Stimulated activated effector memory CD8-positive, alpha-beta T cell treated with anti-CD3 and anti-CD28 coated beads, Interleukin-12 subunit alpha, Interleukin-12 subunit beta, amount 100 ng/mL, for 72 hours (primary cell): Measurements from ENCODE around the gene SIGLEC11.
A peak's percentile ranks its signal among the peaks of the same experiment; 100 is the strongest.
"Not testable (repeated sequence)": the region's sequence is repeated elsewhere in the genome, so short reads cannot be mapped to it uniquely, and the experiment has no call there.

Experiments
- ATAC-seq: fragments of 150-1000 bp; cut with Tn5 transposase; 2 replicates; pipeline ENCODE4 v1.10.0; 2021
- DNase-seq, 2 donors: peaks; one replicate each; pipeline ENCODE4 v3.0.0; 2021 to 2022; ENCODE audit warnings: low spot score in 2 of 2
- H3K27ac Mint-ChIP-seq: one replicate; pipeline ENCODE4 v1.8.0; 2022; ENCODE audit warnings: mild to moderate bottlenecking, mixed read lengths
- H3K36me3 Mint-ChIP-seq: one replicate; pipeline ENCODE4 v1.8.0; 2022; ENCODE audit warnings: mild to moderate bottlenecking, mixed read lengths
- H3K4me1 Mint-ChIP-seq: one replicate; pipeline ENCODE4 v1.8.0; 2022; ENCODE audit warnings: mixed read lengths
- H3K4me3 Mint-ChIP-seq: one replicate; pipeline ENCODE4 v1.8.0; 2022; ENCODE audit warnings: mild to moderate bottlenecking, mixed read lengths
- H3K9me3 Mint-ChIP-seq: one replicate; pipeline ENCODE4 v1.8.0; 2022; ENCODE audit warnings: mixed read lengths

SIGLEC11 gene

DNA sequence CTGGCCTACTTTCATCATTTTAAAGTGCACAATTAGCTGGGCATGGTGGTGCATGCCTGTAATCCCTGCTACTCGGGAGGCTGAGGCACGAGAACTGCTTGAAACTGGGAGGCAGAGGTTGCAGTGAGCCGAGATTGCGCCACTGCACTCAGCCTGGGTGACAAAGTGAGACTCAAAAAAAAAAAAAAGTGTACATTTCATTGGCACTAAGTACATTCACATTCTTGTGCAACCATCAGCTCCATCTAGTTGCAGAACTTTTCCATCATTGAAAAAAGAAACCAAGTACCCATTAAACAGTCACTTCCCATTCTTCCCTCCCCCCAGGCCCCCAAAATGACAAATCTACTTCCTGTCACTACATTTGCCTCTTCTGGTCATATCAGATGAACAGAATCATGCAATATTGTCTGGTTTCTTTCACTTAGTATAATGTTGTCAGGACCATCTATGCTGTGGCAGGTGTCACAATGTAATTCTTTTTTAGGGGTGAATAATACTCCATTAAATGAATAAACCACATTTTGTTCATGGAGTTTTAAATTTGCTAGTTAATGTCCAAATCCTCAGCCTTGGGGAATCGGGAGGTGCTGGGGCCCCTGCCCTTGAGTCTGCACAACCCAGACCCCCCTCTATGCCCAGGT, 7.4 kb upstream of the SIGLEC11 start:
- Mint-ChIP-seq H3K4me1 (peaks cover 11% of the 10 kb centered on the region), H3K9me3 (no peaks in the 10 kb centered on the region), H3K27ac (no peak overlapping the region), H3K4me3 (no peak overlapping the region), H3K36me3 (peaks cover 2% of the 10 kb centered on the region)
- ATAC-seq (no peak), DNase-seq (no peak)

DNA sequence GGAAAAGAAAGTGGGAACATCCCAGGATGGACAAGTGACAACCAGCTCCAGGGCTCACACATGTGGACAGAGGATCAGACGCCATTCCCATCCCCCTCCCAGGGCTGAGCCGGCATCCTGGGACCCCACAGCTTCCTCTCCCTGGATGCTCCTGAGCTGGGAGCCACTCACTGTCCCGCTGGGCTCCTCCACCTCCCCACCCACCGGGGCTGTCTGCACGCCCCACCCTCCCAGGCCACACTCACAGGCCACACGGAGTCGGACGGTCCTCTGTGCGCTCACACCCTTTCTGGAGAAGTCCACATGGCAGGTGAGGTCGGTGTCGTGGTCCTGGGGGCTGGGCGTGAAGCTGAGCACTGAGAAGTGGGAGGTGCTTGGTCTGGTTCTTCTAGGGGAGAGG, 1.1 kb downstream of the SIGLEC11 start:
- H3K36me3 Mint-ChIP-seq, H3K27ac Mint-ChIP-seq: not testable (repeated sequence)
- ATAC-seq, result peak; percentile 13

DNA sequence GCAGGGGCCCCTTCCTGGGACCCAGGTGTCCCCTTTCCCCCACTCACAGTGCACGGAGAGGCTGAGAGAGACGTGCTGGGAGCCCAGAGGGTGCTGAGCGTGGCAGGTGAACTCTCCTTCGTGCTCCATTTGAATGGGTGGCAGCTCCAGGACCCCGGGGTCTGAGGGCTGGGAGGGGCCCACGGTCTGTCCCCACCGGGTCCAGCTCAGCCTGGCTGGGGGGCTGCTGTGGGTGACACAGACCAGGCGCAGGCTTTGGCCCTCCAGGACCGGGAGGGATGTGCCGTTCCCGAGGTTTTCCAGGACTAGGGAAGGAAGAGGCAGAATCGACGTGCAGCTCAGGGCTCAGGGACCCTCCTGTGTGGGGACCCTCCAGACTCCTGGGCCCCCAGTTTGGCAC, 2.4 kb downstream of the SIGLEC11 start:
- not testable (repeated sequence) for H3K9me3 Mint-ChIP-seq, H3K4me1 Mint-ChIP-seq, H3K36me3 Mint-ChIP-seq, H3K27ac Mint-ChIP-seq, DNase-seq, H3K4me3 Mint-ChIP-seq
- peak; percentile 11 for ATAC-seq

More for the DNA sequence above, 1.1 kb downstream of the SIGLEC11 start:
- not testable (repeated sequence) for H3K4me3 Mint-ChIP-seq, H3K9me3 Mint-ChIP-seq, DNase-seq, H3K4me1 Mint-ChIP-seq

DNA sequence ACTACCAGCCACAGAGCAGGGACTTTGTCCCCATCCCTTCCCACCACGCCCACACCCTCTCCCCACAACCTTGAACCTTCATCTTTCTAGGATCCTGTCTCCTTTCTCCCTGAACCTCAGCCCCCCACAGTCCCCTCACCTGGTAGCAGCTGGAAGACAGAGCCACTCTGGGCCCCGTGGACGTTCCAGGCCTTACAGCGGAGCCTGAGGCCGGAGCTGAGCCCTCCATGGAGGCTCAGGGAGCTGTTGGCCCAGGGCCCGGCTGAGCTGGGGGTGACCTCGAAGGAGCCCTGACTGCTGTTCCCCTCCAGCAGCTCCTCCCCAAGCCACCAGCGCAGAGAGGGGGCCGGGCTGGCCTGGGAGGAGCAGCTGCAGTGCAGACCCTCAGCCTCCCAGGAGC, 2.8 kb downstream of the SIGLEC11 start:
- not testable (repeated sequence) for H3K4me3 Mint-ChIP-seq, ATAC-seq, H3K27ac Mint-ChIP-seq, H3K36me3 Mint-ChIP-seq, H3K9me3 Mint-ChIP-seq, DNase-seq
- H3K4me1 Mint-ChIP-seq, result peaks cover 11% of the 10 kb centered on the region

DNA sequence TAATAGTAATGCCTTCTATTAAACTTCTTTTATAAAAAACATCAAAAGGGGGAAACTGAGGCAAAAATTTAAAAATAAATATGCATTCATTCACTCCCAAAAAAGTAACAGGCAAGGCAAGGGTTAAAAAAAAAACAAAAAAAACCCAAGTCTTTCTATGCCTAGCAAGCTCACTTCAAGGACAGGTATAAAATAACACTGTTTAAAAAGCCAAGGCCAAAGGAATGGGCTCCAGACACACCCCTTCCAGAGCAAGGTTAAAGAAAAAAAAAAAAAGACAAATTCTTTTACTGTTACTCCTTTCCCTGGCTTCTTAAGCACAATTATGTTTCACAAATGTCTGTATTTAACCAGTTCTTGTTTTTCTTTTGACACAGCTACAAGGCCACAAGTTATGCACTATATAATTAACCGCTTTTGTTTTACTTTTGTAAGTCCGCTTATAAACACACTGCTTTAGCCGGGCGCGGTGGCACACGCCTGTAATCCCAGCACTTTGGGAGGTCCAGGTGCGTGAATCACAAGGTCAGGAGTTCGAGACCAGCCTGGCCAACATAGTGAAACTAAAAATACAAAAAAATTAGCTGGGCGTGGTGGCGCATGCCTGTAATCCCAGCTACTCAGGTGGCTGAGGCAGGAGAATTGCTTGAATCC, 3.6 kb downstream of the SIGLEC11 start:
- DNase-seq (no peak), ATAC-seq (no peak)
- Mint-ChIP-seq H3K9me3 (no peaks in the 10 kb centered on the region), H3K36me3 (no peaks in the 10 kb centered on the region), H3K27ac (no peak overlapping the region), H3K4me1 (peaks cover 13% of the 10 kb centered on the region), H3K4me3 (no peak overlapping the region)

DNA sequence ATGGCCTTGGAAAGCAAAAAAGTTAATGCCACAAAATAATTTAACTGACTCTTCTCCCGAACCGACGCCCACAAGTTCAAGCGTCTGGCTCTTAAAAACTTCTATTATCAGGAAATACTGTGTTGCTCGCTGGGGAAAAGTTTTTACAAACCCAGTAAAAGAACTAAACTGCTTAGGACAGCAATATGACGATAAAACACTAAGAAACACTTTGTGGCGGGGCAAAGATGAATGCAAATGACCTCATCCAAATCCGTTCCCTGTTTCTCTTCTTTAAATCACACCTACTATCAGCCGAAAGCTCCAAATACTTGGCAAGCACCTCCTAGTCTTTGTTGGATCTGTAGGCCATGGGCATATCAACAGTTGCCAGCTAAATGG, 4.9 kb downstream of the SIGLEC11 start:
- ATAC-seq, result no peak
- DNase-seq, result no peak
- peaks cover 13% of the 10 kb centered on the region for H3K4me1 Mint-ChIP-seq
- H3K27ac Mint-ChIP-seq, result no peak overlapping the region
- no peak overlapping the region for H3K4me3 Mint-ChIP-seq
- no peaks in the 10 kb centered on the region for H3K9me3 Mint-ChIP-seq
- no peaks in the 10 kb centered on the region for H3K36me3 Mint-ChIP-seq

DNA sequence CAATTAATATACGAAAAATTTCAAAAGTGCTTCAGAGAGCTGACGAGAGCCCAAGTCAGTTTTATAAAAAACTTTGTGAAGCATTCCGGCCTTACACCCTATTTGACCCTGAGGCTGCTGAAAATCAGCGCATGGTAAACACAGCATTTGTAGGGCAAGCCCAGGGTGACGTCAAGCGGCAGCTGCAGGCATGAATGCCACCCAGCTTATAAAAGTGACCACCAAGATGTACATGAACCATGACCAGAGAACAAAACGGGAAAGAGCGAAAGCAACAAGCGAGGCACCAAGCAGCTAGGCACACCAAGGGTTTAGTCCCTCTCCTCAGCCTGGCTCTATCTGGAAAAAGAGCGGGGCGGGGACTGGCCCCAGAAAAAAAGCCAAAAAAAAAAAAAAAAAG, 6.0 kb downstream of the SIGLEC11 start:
- Mint-ChIP-seq H3K9me3 (no peaks in the 10 kb centered on the region), H3K4me3 (no peak overlapping the region), H3K36me3 (no peaks in the 10 kb centered on the region), H3K27ac (no peak overlapping the region), H3K4me1 (peaks cover 13% of the 10 kb centered on the region)
- no peak for DNase-seq
- ATAC-seq, result no peak

DNA sequence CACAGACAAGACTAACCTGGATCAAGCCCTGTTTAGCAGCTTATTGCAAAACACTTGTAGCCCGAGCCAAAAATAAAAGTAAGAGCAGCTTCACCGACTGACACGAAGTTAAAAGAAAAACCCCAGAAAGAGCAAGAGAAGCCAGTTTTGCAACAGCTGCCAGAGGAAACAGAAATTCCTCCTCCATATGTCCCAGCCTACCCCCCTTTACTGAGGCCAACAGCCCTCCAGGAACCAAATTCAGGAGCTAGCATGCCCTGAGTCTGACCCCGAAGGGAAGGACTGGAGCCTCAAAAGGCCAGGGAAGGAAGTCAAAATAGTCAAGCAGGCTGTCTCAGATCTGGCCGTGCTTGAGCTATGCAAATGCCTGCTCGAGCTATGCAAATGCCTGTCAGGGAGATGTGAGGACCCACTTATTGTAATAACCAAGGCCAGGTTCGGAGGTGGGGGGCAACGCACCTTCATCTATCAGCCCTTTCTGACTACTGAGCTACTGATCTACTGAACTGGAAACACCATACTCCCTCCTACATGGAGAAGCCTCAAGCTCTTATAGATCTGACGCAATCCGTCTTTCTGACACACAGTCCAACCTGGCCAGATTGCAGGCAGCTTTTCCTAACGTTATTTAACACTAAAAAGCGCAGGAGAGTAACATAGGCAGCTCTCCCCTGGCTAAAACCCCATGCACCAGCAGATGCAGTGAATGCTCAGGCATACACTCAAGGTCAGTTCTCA, 6.7 kb downstream of the SIGLEC11 start:
- peaks cover 13% of the 10 kb centered on the region for H3K4me1 Mint-ChIP-seq
- no peak overlapping the region for H3K4me3 Mint-ChIP-seq
- H3K27ac Mint-ChIP-seq, result no peak overlapping the region
- H3K9me3 Mint-ChIP-seq, result no peaks in the 10 kb centered on the region
- no peak for ATAC-seq
- DNase-seq, result no peak
- no peaks in the 10 kb centered on the region for H3K36me3 Mint-ChIP-seq

DNA sequence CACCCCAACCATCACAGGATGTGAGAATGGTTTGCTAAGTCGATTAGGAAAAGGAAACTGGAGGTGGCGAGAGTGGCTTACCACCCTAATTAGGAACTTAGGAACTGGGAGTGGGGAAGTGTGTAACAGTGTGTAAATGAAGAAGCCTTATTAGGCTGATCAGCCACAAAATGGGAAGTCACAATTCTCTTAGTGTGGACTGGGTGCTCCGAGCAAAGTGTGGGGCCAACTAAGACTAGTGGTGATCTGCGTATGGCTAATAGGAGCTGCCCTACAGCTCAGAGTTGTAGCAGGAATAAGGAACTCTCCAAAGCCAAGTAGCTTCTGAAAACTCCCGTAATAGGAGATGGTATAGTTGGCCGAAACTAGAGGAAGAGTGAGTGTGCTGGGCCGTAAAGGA, 7.6 kb downstream of the SIGLEC11 start:
- DNase-seq (no peak), ATAC-seq (no peak)
- H3K9me3 Mint-ChIP-seq, result no peaks in the 10 kb centered on the region
- H3K4me3 Mint-ChIP-seq, result no peak overlapping the region
- H3K36me3 Mint-ChIP-seq, result no peaks in the 10 kb centered on the region
- H3K27ac Mint-ChIP-seq, result no peak overlapping the region
- H3K4me1 Mint-ChIP-seq, result peaks cover 13% of the 10 kb centered on the region

DNA sequence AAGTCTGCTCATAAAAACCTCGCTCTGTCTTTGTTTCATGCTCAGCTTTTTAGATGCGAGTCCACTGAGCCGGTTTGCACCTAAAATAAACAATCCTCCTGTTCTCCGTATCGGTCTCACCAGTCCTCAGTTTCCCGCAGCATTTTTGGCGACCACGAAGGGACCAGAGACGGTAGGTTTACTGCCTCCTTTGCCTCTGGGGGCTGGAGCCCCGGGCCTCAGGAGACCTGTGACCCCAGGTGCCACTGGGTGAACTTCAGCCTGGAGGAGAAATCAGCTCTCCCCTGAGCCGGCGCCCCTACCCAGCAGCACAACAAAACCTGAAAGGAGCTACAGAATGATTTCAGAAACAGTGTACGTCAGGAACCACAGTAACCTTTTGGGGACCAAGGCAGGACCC, 8.1 kb downstream of the SIGLEC11 start:
- H3K4me1 Mint-ChIP-seq, result peaks cover 13% of the 10 kb centered on the region
- H3K36me3 Mint-ChIP-seq, result no peaks in the 10 kb centered on the region
- H3K9me3 Mint-ChIP-seq, result no peaks in the 10 kb centered on the region
- H3K4me3 Mint-ChIP-seq, result no peak overlapping the region
- no peak overlapping the region for H3K27ac Mint-ChIP-seq
- ATAC-seq (no peak), DNase-seq (no peak)

DNA sequence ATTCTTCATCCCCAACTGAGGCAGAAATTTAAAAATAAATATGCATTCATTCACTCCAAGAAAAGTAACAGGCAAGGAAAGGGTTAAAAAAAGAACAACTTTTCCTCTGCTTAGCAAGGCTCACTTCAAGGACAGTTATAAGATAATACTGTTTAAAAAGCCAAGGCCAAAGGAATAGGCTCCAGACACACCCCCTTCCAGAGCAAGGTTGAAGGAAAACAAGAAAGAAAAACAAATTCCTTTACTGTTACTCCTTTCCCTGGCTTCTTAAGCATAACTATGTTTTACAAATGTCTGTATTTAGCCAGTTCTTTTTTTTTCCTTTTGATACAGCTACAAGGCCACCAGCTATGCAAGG, 8.5 kb downstream of the SIGLEC11 start:
- Mint-ChIP-seq H3K9me3 (no peaks in the 10 kb centered on the region), H3K27ac (no peak overlapping the region), H3K36me3 (no peaks in the 10 kb centered on the region), H3K4me3 (no peak overlapping the region), H3K4me1 (peaks cover 13% of the 10 kb centered on the region)
- DNase-seq, result no peak
- no peak for ATAC-seq

DNA sequence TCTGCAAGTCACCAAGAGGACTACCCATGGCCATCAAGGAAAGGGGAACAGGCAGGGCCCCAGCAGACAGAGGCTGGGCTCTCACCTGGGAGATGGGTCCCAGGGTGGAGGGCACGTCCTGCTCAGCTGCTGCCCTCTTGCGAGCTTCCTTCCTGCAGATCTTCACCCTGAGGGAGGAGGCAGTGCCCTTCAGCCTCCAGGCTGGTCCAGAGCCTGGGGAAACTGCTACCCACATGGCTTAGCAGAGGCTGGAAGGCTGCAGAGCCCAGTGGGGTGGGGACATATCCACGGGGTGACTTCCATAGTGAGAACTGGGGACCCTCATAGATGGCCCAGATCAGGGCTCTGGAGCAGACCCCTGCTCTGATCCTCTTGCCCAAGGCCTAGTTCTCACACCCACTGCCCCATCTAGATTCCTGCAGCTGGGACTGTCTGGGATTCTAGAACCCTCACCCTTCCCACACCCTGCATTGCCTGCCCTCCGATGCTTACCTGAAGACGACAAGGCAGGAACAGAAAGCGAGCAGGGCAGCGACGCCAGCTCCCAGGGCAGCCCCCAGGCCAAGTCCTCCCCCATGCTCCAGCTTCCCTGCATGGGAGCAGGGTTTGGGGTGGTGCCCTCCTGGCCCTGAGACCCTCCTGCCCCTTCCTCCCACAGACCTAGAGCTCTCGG, 9.0 kb downstream of the SIGLEC11 start:
- Mint-ChIP-seq H3K4me1 (peaks cover 13% of the 10 kb centered on the region), H3K4me3 (no peak overlapping the region), H3K27ac (no peak overlapping the region), H3K9me3 (no peaks in the 10 kb centered on the region), H3K36me3 (no peaks in the 10 kb centered on the region)
- ATAC-seq (no peak), DNase-seq (no peak)

DNA sequence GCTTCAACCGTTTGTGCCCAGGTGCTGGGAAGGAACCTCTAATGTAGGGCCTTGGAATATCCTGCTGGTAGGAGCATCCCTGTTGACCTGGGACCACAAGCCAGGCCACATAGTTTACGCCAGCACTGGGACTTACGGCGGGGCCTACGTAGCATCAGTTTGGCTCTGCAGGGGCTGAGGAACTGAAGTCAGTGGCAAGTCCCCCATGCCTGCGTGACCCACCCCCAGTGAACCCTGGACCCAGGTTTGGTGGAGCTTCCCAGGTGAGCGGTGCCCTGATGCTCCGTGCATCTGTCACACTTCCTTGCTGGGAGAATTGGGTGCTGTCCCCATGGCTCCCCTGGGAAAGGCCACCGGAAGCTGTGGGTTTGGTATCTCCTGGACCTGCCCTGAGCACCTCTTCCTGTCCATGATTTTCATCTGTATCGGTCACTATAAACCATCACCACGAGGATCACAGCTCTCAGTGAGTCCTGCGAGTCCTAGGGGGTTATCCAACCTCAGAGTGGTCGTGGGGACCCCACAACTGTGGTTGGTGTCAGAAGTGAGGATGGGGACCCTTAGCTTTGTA, 9.9 kb downstream of the SIGLEC11 start:
- DNase-seq (no peak), ATAC-seq (no peak)
- no peak overlapping the region for H3K27ac Mint-ChIP-seq
- H3K36me3 Mint-ChIP-seq, result no peaks in the 10 kb centered on the region
- peaks cover 13% of the 10 kb centered on the region for H3K4me1 Mint-ChIP-seq
- H3K4me3 Mint-ChIP-seq, result no peak overlapping the region
- no peaks in the 10 kb centered on the region for H3K9me3 Mint-ChIP-seq

DNA sequence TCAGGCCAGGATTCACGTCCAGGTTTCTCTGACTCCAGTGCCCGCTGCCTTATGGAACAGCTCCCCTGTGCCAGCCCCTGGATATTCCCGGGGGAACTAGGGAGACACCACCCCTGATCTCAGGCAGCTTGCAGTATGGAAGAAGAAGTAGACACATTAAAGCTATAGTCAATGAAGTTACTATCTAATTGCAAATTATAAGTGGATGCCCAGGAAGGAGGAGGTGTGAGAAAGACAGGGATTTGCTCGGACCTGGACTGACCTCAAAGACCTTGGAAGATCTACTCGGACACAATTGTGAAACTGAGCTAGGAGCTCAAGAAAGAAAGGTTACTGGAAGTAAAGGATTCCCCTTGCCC, 10.4 kb downstream of the SIGLEC11 start:
- Mint-ChIP-seq H3K4me3 (no peak overlapping the region), H3K4me1 (peaks cover 13% of the 10 kb centered on the region), H3K27ac (no peak overlapping the region), H3K9me3 (no peaks in the 10 kb centered on the region), H3K36me3 (no peaks in the 10 kb centered on the region)
- ATAC-seq (no peak), DNase-seq (no peak)

DNA sequence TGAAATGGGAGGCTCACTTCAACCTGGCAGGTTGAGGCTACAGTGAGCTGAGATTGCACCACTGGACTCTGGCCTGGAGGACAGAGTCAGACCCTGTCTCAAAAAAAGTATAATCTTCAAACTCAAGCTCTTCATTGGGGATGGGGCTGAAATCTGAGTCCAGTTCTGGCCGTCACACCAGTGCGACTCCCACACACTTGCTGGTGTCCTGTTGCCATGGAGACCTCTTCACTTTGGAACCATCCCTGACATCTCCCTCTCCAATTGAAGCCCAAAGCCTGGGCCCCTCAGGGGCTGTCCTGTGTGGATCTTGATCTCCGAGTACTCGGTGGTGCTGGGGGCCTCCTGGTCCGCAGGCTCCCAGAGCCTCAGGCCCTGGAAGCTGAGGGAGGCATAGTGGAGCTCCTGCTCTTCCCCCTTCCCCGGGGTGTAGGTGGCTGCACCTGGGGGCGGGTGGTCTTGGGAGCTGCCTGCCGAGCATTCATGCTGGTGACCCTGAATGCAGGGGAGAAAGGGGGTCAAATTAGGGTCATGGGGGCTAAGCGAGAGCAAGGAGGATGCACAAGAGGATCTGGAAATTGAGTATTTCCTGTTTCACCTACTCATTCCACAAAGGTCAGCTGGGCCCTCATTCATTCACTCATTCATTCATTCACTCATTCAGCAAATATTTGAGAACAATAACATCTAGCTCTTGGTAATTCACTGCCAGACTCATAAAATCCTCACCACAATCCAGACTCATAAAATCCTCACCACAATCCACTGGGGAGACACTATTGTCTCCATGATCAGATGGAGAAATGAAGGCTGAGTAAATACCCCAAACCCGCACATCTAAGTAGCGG, 11.0 kb downstream of the SIGLEC11 start:
- H3K27ac Mint-ChIP-seq, result no peak overlapping the region

More for the DNA sequence above, 11.0 kb downstream of the SIGLEC11 start:
- no peaks in the 10 kb centered on the region for H3K9me3 Mint-ChIP-seq
- no peak overlapping the region for H3K4me3 Mint-ChIP-seq
- no peaks in the 10 kb centered on the region for H3K36me3 Mint-ChIP-seq
- no peak for DNase-seq
- no peak for ATAC-seq
- peaks cover 13% of the 10 kb centered on the region for H3K4me1 Mint-ChIP-seq
